ENCODE results near the gene PRR35.
A peak's percentile ranks its signal among the peaks of the same experiment; 100 is the strongest.

Gene PRR35

DNA sequence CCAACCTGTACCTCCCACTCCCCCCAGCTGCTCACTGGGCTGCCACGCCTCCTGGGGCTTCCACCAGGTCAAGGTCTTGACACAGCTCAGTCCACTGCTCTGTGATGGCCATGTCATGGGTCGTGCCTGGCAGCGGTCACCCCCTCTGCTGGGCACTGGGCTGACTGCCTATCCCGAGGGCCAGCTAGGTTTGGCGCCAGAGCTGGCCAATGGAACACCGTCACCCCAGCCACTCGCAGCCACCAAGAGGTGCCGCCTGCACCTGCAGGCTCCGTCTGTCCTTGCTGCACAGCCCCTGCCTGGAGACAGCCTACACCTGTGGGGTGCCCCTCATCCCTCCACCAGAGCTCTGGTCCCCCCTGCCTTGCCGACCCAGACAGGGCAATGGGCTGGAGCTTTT is 25.2 kb downstream of the PRR35 start:
- TF ChIP-seq, protein P1, sequence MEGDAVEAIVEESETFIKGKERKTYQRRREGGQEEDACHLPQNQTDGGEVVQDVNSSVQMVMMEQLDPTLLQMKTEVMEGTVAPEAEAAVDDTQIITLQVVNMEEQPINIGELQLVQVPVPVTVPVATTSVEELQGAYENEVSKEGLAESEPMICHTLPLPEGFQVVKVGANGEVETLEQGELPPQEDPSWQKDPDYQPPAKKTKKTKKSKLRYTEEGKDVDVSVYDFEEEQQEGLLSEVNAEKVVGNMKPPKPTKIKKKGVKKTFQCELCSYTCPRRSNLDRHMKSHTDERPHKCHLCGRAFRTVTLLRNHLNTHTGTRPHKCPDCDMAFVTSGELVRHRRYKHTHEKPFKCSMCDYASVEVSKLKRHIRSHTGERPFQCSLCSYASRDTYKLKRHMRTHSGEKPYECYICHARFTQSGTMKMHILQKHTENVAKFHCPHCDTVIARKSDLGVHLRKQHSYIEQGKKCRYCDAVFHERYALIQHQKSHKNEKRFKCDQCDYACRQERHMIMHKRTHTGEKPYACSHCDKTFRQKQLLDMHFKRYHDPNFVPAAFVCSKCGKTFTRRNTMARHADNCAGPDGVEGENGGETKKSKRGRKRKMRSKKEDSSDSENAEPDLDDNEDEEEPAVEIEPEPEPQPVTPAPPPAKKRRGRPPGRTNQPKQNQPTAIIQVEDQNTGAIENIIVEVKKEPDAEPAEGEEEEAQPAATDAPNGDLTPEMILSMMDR (IDR thresholded peaks at IDR 0.05; ENCODE audit: low read length, missing control alignments), result no peak
- no peak overlapping the region for H3K4me3 ChIP-seq (replicated peaks; ENCODE audit: low read depth, low read length)
- no peak for DNase-seq (ENCODE audit: low read depth)

DNA sequence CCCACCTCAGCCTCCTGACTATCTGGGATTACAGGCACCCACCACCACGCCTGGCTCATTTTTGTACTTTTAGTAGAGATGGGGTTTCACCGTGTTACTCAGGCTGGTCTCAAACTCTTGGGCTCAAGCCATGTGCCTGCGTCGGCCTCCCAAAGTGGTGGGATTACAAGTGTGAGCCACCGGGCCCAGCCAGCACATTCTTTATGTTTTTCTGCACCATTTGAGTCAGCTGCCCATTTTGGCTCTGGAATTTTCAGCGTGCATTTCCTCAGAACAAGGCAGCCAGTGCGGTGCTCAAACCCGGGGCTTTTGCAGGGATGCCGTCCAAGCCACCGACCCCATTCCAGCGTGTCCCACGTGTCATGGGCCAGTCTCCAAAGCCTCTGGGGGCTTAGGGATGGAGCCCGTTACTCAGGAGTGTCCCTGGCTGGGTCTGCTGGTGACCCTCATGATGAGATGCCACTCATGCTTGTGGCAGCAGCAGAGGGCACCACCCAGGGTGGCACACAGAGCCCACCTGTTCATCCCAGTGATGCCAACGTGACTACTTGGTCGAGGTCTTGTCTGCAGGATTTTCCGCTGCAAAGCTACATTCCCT is 26.0 kb downstream of the PRR35 start:
- H3K4me3 ChIP-seq (replicated peaks; ENCODE audit: low read depth, low read length), result no peak overlapping the region
- TF ChIP-seq, protein P1 (IDR thresholded peaks at IDR 0.05; ENCODE audit: low read length, missing control alignments), result no peak
- DNase-seq (ENCODE audit: low read depth), result no peak

DNA sequence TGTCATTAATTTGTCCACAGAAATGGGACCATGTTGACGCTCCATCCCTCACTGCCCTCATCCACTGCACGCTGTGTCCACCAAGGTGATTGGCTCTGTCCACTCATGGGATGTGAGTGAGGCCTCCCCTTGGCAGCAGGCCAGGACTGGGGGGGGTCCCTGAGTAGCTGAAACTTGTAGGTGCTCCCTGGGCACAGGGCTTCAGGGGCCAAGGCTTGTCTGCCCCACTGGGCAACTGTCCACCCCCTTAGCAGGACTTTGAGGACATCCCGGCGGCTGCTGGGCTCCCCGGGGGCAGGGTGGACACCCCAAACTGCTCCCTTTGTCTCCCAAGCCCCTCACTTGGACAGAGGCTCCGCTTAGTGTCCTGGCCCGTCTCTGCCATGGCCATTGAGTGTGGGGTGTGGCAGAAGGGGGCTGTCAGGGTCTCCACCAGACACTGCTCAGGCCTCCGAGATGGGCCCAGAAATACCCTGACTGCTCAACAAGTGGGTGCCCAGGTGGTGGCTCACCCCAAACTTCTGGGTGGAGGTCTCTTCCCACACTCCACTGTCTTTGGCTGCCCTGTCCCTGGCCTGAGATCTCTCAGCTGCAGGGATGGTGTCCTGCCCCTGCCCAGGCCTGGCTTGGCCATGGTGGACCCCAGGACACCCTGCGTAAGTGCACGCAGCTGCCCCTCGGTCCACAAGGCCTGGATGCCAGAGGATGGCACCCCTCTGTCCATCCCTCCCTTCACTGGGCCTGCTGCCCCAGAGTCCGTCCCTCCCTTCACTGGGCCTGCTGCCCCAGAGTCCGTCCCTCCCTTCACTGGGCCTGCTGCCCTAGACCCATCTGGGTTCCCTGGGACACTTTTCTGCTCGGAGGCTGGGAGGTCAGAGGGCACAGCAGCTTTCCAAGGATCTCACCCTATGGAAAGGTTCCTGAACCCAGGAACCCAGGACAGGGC is 26.7 kb downstream of the PRR35 start:
- TF ChIP-seq, protein P1 (IDR thresholded peaks at IDR 0.05; ENCODE audit: low read length, missing control alignments), result no peak
- no peak for DNase-seq (ENCODE audit: low read depth)
- no peak overlapping the region for H3K4me3 ChIP-seq (replicated peaks; ENCODE audit: low read depth, low read length)

DNA sequence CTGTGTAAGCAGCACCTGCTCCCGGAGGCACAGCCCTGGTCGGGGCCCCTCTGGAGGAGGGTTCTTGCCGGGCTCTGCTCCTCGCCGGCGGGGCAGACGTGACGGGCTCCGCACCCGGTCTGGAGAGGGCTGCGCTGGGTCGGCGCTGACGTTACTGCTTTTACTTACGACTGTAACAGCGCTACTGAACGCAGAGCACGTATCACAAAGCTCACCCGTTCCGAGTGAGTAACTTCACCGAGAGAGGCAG is 28.4 kb downstream of the PRR35 start:
- peak; percentile 69 for DNase-seq (ENCODE audit: low read depth)
- TF ChIP-seq, protein P1 (IDR thresholded peaks at IDR 0.05; ENCODE audit: low read length, missing control alignments), result no peak
- H3K4me3 ChIP-seq (replicated peaks; ENCODE audit: low read depth, low read length), result peak overlapping the region; percentile 83

DNA sequence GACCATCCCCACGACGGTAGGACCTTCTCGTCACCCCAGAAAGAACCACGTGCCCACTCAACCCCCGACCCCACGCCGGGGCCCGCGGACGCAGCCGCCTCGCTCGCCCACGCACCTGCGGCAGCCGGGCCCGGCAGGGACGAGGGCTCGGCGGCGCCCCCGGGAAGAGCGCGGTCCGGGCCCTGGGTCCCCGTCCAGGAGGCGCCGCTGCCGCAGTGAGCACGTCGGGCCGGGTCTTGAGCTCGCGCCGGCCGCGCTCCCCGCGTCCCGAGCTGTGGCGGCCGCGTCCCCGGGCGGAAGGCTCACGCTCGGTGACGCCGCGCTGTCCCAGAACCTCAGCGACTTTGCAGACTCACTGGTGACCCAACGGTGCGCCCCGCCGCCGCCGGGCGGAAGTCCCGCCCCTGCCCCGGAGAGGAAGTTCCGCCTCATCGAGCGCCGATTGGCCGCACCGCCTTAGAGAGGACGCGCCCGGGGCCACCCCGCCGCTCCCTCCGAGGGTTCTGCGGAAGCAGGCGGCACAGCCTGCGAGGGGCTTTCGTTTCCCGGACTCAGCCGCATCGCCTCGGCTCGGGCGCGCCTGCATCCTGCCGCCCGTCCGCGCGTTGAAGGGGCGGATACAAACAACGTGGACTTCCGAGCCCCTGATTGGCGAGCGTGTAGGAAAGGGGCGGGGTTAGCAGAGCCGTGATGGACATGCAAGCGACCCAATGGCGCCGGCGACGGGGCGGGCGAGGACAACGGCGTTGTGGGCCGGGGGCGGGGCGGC is 28.9 kb downstream of the PRR35 start:
- TF ChIP-seq, protein P1 (IDR thresholded peaks at IDR 0.05; ENCODE audit: low read length, missing control alignments), result no peak
- H3K4me3 ChIP-seq (replicated peaks; ENCODE audit: low read depth, low read length), result peak overlapping the region; percentile 83

DNA sequence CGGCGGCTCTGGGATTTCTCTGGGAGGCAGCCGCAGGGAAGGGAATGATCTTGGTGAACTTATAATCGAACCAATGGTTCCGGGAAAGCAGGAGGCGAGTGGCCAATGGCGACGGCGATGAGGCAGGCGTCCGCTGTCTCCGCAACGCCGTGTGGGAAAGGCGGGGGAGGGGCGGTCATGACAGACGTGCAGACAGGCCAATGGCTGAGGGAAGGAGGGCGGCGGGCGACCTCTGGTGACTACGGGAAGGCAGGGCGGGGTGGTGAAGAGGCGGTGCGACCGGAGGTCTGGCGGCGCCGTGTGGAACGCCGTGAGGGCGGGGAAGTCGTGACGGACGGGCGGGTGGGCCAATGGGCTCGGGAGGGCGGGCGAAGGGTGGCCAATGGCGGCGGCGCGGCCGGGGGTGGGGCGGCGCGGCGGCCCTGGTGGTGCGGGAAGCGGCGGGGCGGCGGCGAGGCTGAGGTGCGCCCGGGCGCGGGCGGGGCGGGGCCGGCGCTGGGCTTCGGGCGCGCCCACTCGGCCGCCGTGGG is 29.5 kb downstream of the PRR35 start, which contains the start of gene RAB40C:
TSS of gene RAB40C (plus strand) at position 409 of the 530 bp plus-strand sequence. CDS start 226 bp downstream, outside the sequence.
- H3K4me3 ChIP-seq (replicated peaks; ENCODE audit: low read depth, low read length), result peak within 1 kb of the TSS; percentile 83
- DNase-seq (ENCODE audit: low read depth), result peak; percentile 99
- TF ChIP-seq, protein P1 (IDR thresholded peaks at IDR 0.05; ENCODE audit: low read length, missing control alignments), result no peak

More for the DNA sequence above, 28.9 kb downstream of the PRR35 start:
- peak; percentile 96 for DNase-seq (ENCODE audit: low read depth)
